HEK293T (cell line): ENCODE data around the gene SOX13.

ENCODE experiments used
- CTCF ChIA-PET: fragments of 350-600 bp; formaldehyde crosslinking; extraction: SDS; loops from one replicate; lab custom pipeline; 2021; ENCODE audit warnings: antibody characterized with exemption, inconsistent platforms; lab: Yijun Ruan, JAX
- POLR2A ChIA-PET: fragments of 350-600 bp; formaldehyde crosslinking; extraction: SDS; loops from one replicate; lab custom pipeline; 2020; ENCODE audit warnings: antibody characterized with exemption, inconsistent platforms; lab: Yijun Ruan, JAX
- DNase-seq: peaks from one replicate; pipeline ENCODE4 v3.0.0; 2012; ENCODE audit warnings: mixed read lengths; ENCODE audit errors: extremely low spot score
- ARNT ChIP-seq: fragments of 450-650 bp; IDR thresholded peaks from 2 replicates; pipeline ENCODE4 v1.6.1; 2017; ENCODE audit warnings: mild to moderate bottlenecking
- BHLHE40 ChIP-seq: fragments of 450-650 bp; IDR thresholded peaks from 2 replicates; pipeline ENCODE4 v1.6.1; 2016; ENCODE audit warnings: mild to moderate bottlenecking, moderate library complexity, borderline replicate concordance
- CTBP1 ChIP-seq: fragments of 450-650 bp; IDR thresholded peaks from 2 replicates; pipeline ENCODE4 v1.6.1; 2016; ENCODE audit warnings: borderline replicate concordance
- ELF4 ChIP-seq: fragments of 450-650 bp; IDR thresholded peaks from 2 replicates; pipeline ENCODE4 v1.6.1; 2017; ENCODE audit warnings: antibody characterized with exemption
- FOXA1 ChIP-seq: fragments of 450-650 bp; IDR thresholded peaks from 2 replicates; pipeline ENCODE4 v1.6.1; 2016; ENCODE audit warnings: mild to moderate bottlenecking
- FOXK2 ChIP-seq: fragments of 450-650 bp; IDR thresholded peaks from 2 replicates; pipeline ENCODE4 v1.6.1; 2016; ENCODE audit warnings: mild to moderate bottlenecking
- FOXM1 ChIP-seq: fragments of 450-650 bp; IDR thresholded peaks from 2 replicates; pipeline ENCODE4 v1.6.1; 2017; ENCODE audit warnings: mild to moderate bottlenecking, borderline replicate concordance
- HDGF ChIP-seq: fragments of 450-650 bp; IDR thresholded peaks from 2 replicates; pipeline ENCODE4 v1.6.1; 2017; ENCODE audit warnings: antibody characterized with exemption, borderline replicate concordance
- L3MBTL2 ChIP-seq: fragments of 450-650 bp; conservative IDR thresholded peaks from 2 replicates; pipeline ENCODE4 v1.6.1; 2016; ENCODE audit warnings: mild to moderate bottlenecking
- LEF1 ChIP-seq: fragments of 450-650 bp; IDR thresholded peaks from 2 replicates; pipeline ENCODE4 v1.6.1; 2017; ENCODE audit warnings: mild to moderate bottlenecking, borderline replicate concordance
- NFRKB ChIP-seq: fragments of 450-650 bp; IDR thresholded peaks from 2 replicates; pipeline ENCODE4 v1.6.1; 2016; ENCODE audit warnings: mild to moderate bottlenecking, moderate library complexity
- SP1 ChIP-seq: fragments of 450-650 bp; IDR thresholded peaks from 2 replicates; pipeline ENCODE4 v1.6.1; 2017
- SUZ12 ChIP-seq: fragments of 450-650 bp; IDR thresholded peaks from 2 replicates; pipeline ENCODE4 v1.6.1; 2016; ENCODE audit warnings: mild to moderate bottlenecking
- TARDBP ChIP-seq: fragments of 450-650 bp; IDR thresholded peaks from 2 replicates; pipeline ENCODE4 v1.6.1; 2016
- ZNF384 ChIP-seq: fragments of 450-650 bp; IDR thresholded peaks from 2 replicates; pipeline ENCODE4 v1.6.1; 2016
- TF ChIP-seq, protein P1 (sequence below): fragments of 450-650 bp; IDR thresholded peaks from 2 replicates; pipeline ENCODE4 v1.6.1; 2016

Gene SOX13

DNA sequence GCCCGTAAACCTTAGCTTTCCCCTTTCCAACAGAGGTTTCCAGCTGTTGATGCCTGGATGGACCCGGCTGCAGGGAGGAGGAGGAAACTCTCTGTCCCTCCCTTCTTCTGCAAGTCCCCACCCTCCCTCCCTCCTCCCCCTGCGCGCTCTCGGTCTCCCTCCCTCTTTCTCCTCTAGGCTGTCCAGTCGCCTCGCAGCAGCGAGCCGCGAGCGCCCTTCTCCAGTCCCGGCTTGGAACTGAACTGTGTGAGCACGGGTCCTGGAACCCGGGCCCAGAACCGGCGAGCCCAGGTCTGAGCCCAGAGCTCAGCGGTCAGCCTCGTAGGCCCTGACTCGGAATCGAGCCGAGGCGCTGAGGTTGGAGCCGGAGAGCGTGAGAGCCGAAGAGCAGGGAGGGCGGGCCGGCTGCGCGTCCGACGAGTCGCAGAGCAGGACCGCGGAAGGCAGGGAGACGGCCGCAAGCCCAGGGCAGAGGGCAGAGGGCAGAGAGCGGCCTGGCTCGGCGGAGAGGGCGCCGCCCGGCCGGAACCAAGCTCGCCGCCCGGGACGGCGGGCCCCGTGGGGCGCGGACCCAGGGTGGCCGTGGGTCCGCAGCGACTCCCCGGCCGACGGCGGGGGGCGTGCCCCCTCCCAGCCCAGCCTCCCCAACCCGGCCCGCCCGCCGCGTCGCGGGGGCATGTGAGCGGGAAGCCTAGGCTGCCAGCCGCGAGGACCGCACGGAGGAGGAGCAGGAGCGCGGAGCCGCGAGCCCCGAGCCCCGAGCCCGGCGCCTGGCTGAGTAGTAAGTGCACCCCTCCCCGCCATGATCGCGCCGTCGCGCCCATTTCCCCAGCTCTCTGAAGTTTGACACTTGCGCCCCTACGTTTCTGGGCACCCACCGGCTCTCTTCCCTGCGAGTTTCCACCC is at the start of gene SOX13:
TSS of gene SOX13 (plus strand) at position 185 of the 906 bp plus-strand sequence. CDS start 39,801 bp downstream, outside the sequence.
- POLR2A ChIA-PET: interaction anchor here (1.3 kb wide), 2 partner anchors 12 to 58 kb away, joined by 3 to 4 read pairs; no protein-coding TSS in a partner anchor
- CTCF ChIA-PET: interaction anchor here (1.0 kb wide), 1 partner anchor 40 kb away, joined by 5 read pairs; no protein-coding TSS in a partner anchor
- DNase-seq: peak; percentile 90
- TF ChIP-seq NFRKB (no peak), FOXM1 (no peak), CTBP1 (no peak), L3MBTL2 (no peak; the same call in 1 of the 2 replicates), ELF4 (no peak), FOXA1 (no peak), FOXK2 (no peak), BHLHE40 (no peak)
- TF ChIP-seq, protein P1, sequence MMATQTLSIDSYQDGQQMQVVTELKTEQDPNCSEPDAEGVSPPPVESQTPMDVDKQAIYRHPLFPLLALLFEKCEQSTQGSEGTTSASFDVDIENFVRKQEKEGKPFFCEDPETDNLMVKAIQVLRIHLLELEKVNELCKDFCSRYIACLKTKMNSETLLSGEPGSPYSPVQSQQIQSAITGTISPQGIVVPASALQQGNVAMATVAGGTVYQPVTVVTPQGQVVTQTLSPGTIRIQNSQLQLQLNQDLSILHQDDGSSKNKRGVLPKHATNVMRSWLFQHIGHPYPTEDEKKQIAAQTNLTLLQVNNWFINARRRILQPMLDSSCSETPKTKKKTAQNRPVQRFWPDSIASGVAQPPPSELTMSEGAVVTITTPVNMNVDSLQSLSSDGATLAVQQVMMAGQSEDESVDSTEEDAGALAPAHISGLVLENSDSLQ: no peak

DNA sequence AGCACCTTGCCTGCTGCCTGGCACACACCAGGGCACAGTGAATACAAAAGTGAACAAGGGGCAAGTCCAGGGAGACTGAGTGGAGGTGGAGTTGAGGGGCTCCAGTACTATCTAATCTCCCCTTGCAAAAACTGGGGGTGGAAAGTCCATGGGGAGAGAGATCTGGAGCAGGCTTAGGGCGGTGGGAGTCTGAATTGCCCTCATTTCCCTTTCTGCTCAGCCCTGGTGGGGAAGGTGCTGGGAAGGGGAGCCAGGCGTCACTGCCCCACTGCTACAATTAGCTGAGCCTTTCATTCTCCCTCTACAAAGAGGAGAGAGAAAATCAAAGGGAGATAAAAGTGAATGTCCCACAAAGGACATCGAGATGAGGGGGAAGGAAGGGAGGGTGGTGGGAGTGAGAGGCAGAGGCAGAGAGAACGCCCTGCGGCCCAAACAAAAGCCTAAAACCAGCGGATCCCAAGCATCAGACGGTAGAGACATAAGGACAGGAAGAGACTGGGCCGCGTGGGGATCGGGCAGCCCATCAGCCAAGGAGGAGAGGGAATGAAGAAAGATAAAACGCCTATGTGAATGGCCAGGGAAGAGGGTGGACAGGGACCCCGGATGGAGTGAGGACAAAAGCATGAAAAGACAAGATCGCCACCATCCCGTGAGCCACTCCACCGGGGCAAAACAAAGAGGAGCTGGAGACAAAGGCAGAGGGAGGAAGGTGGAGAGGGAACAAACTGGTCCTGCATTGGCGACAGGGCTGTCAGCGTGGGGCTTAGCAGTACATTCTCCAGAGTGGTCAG is 46.8 kb upstream of the SOX13 start:
- no peak for DNase-seq
- CTCF ChIA-PET: interaction anchor here (1.0 kb wide), 1 partner anchor 103 kb away, joined by 3 read pairs; no protein-coding TSS in a partner anchor
- no peak for TF ChIP-seq ZNF384
- TF ChIP-seq FOXK2: no peak
- no peak for TF ChIP-seq HDGF
- TF ChIP-seq SP1: no peak
- no peak for TF ChIP-seq LEF1
- TF ChIP-seq FOXM1: no peak
- TF ChIP-seq FOXA1: no peak
- no peak for TF ChIP-seq SUZ12
- no peak for TF ChIP-seq ARNT
- TF ChIP-seq ELF4: no peak
- TF ChIP-seq, protein P1: no peak
- no peak for TF ChIP-seq TARDBP
- no peak for TF ChIP-seq BHLHE40
- TF ChIP-seq CTBP1: no peak
- TF ChIP-seq NFRKB: no peak
- no peak for TF ChIP-seq L3MBTL2
- POLR2A ChIA-PET: no interaction called here

DNA sequence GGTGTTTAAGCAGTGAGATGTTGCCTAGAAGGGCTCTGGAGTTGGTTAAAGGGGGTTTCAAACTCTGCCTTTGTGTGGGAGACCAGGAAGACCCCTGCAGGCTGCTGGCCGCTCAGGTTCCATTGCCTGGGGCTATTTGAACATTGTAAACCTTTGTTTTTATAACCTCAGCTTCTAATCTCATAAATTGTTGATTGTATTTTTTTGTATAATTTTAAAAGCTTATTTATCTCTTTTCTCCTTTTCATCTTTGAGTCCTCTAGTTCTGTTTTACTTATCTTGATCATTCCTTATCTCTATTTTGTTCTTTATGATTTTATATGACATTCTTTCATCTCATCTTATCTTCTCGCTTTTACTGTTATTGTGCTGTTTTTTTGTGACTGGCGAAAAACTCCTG is 45.5 kb upstream of the SOX13 start:
- TF ChIP-seq FOXA1: peak; percentile 75
- 0 out of 2 replicates have a peak, but pooled peaks have one; percentile 39 for TF ChIP-seq CTBP1
- TF ChIP-seq ZNF384: 0 out of 2 replicates have a peak, but pooled peaks have one; percentile 22
- TF ChIP-seq L3MBTL2: no peak
- no peak for TF ChIP-seq HDGF
- TF ChIP-seq TARDBP: no peak
- ChIA-PET POLR2A (no interaction called here), CTCF (interaction anchor here (1.0 to 1.6 kb wide), 2 partner anchors 102 kb away, joined by 3 to 5 read pairs; no protein-coding TSS in a partner anchor)
- no peak for DNase-seq

DNA sequence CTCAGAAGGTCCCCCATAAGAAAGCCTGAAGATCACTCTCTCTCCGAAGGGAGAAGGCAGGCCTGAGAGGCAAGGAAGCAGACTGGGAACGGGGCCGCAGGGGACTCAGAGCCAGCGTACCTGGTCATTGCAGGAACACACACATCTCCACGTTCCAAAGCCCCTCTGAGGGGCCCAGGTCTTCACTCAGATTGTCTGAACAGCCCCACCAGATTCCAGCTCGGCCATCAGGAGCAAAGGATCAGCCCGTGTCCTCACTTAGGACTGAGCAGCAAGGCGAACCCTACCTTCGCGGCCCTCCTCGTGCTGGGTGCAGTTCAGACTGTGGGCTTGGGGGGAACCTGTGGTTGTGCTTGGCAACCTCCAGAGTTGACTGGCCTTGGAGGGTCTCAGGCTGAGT is 43.9 kb upstream of the SOX13 start:
- TF ChIP-seq CTBP1: no peak
- no peak for TF ChIP-seq FOXM1
- TF ChIP-seq ELF4: no peak
- no peak for TF ChIP-seq FOXA1
- TF ChIP-seq LEF1: no peak
- TF ChIP-seq, protein P1: no peak
- TF ChIP-seq BHLHE40: no peak
- no peak for TF ChIP-seq FOXK2
- CTCF ChIA-PET: interaction anchor here (1.6 kb wide), 1 partner anchor 100 kb away, joined by 5 read pairs; no protein-coding TSS in a partner anchor
- POLR2A ChIA-PET: no interaction called here
- DNase-seq: no peak

DNA sequence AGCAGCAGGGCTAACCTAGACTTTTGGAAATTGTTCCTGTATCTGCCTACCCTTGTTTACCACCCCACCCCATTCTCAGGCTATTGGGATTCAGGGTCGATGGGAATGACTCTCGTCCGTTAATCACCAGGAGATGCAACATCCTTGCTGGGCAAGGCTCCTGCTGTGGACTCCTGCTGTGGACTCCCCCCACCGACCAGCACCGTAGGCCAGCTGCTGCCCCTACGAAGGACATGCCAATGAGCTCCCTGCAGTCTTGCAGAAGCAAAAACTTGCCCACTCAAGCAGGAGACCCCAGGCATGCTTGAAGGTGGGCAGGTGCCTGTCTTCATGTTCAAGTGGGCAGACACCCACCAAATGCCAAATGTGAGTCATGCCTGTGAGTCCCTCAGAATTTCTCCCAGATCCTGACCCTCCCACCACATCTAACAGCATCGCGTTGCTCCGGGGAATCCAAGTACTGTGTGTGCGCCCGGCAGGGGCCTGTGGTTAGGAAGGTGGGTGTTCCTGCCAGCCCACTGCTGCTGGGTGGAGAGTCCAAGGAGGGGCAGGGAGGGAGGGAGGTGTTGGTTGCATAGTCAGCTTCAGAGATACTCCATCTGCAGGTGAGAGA is 41.7 kb upstream of the SOX13 start:
- ChIA-PET CTCF (interaction anchor here (0.6 kb wide), 1 partner anchor 87 kb away, joined by 7 read pairs; no protein-coding TSS in a partner anchor), POLR2A (no interaction called here)
- no peak for DNase-seq
- TF ChIP-seq FOXM1 (no peak), FOXK2 (no peak), FOXA1 (no peak), ELF4 (no peak), LEF1 (no peak), HDGF (no peak), ARNT (no peak), BHLHE40 (no peak), SP1 (no peak), L3MBTL2 (no peak)
- TF ChIP-seq, protein P1: no peak
